Erythroblast (primary cell): ENCODE results near the gene PPT2.

Experiments used
- GATA1 ChIP-seq: IDR thresholded peaks from 2 replicates; pipeline ENCODE4 v1.6.1; 2011; ENCODE audit warnings: low read depth, mild to moderate bottlenecking, control low read depth, low read length, moderate library complexity
- POLR2A ChIP-seq: IDR thresholded peaks from 2 replicates; pipeline ENCODE4 v1.6.1; 2011; ENCODE audit warnings: mild to moderate bottlenecking, low read length

GRCh38 chr6:32116674-32117073 is 37.3 kb upstream of the PPT2 start:
- no peak for TF ChIP-seq POLR2A
- TF ChIP-seq GATA1, result no peak
